NK-92 (cell line): Measurements from ENCODE around the gene SLC25A21.

ENCODE experiments used
- DNase-seq: peaks from one replicate; lab custom pipeline; 2025; ENCODE audit not compliant: unreplicated experiment; lab: John Stamatoyannopoulos, UW

SLC25A21 gene

GRCh38 chr14:36657399-36658122, 514.8 kb downstream of the SLC25A21 start:
- no peak for DNase-seq

- no peak for DNase-seq
These were observed 515.6 kb downstream of the SLC25A21 start for GRCh38 chr14:36656687-36657398.

GRCh38 chr14:36655963-36656686, 516.3 kb downstream of the SLC25A21 start:
- no peak for DNase-seq

GRCh38 chr14:36655571-36655962, 516.8 kb downstream of the SLC25A21 start:
- no peak for DNase-seq

GRCh38 chr14:36654794-36655381, 517.5 kb downstream of the SLC25A21 start:
- no peak for DNase-seq

- no peak for DNase-seq
These were observed 518.2 kb downstream of the SLC25A21 start for GRCh38 chr14:36653962-36654793.

GRCh38 chr14:36653413-36653812, 519.0 kb downstream of the SLC25A21 start:
- no peak for DNase-seq

GRCh38 chr14:36652542-36653201, 519.7 kb downstream of the SLC25A21 start:
- DNase-seq = no peak

GRCh38 chr14:36649872-36650650, 522.3 kb downstream of the SLC25A21 start:
- no peak for DNase-seq

GRCh38 chr14:36647824-36648753, 524.3 kb downstream of the SLC25A21 start:
- DNase-seq = no peak

GRCh38 chr14:36647417-36647823, 525.0 kb downstream of the SLC25A21 start:
- DNase-seq = no peak

- DNase-seq = no peak
These were observed 525.6 kb downstream of the SLC25A21 start for GRCh38 chr14:36646664-36647416.

- DNase-seq = no peak
These were observed 538.8 kb downstream of the SLC25A21 start for GRCh38 chr14:36633580-36633979.
